PC-9 (cell line): Measurements from ENCODE around the gene COL5A1. TPM values are rescaled to one million over a fixed set of nuclear protein-coding genes. Genes with fewer than 3 reads are reported as not detected.
"Not testable (repeated sequence)": the region's sequence is repeated elsewhere in the genome, so short reads cannot be mapped to it uniquely, and the experiment has no call there.

Source experiments
- BruUV-seq: library from RNA; stranded (reverse); fragments of 400-500 nt; replicated peaks from 2 replicates; lab custom pipeline; 2021; lab: Mats Ljungman, UMichigan
- CTCF ChIA-PET: fragments of 300-600 bp; sonication (Branson Sonifier 250); formaldehyde crosslinking; loops from one replicate; lab custom pipeline; 2022; ENCODE audit warnings: antibody characterized with exemption; lab: Charles Lee
- POLR2A ChIA-PET: fragments of 300-600 bp; sonication (Branson Sonifier 250); formaldehyde crosslinking; loops from one replicate; lab custom pipeline; 2022; ENCODE audit warnings: antibody characterized with exemption; ENCODE audit not compliant: unreplicated experiment; lab: Charles Lee
- DNase-seq, 2 experiments: peaks; one replicate each; pipeline versions ENCODE4 v3.0.0 to v3.0.0-alpha.2; 2015 to 2022; ENCODE audit warnings: mixed read lengths in 1 of 2
- H2AFZ ChIP-seq: fragments of 200-600 bp; sonication (generic); 2 replicates; pipeline ENCODE4 v1.8.1; 2017; ENCODE audit warnings: antibody characterized with exemption
- H3F3A ChIP-seq: fragments of 200-600 bp; sonication (generic); 2 replicates; pipeline ENCODE4 v1.8.1; 2017; ENCODE audit warnings: antibody characterized with exemption, mild to moderate bottlenecking, low read depth; ENCODE audit not compliant: insufficient read depth
- H3K27ac ChIP-seq: fragments of 200-600 bp; sonication (generic); 2 replicates; pipeline ENCODE4 v1.6.1; 2016; ENCODE audit warnings: mixed run types
- H3K27me3 ChIP-seq: fragments of 200-600 bp; sonication (generic); 2 replicates; pipeline ENCODE4 v1.6.1; 2016; ENCODE audit warnings: low read depth, mixed run types; ENCODE audit not compliant: insufficient read depth
- H3K36me3 ChIP-seq: fragments of 200-600 bp; sonication (generic); 2 replicates; pipeline ENCODE4 v1.6.1; 2016; ENCODE audit warnings: low read depth, mixed run types
- H3K4me1 ChIP-seq: fragments of 200-600 bp; sonication (generic); replicated peaks from 2 replicates; pipeline ENCODE4 v1.6.1; 2016; ENCODE audit warnings: mixed run types; ENCODE audit not compliant: insufficient read depth
- H3K4me2 ChIP-seq: fragments of 200-600 bp; sonication (generic); 2 replicates; pipeline ENCODE4 v1.6.1; 2017; ENCODE audit warnings: mixed run types
- H3K4me3 ChIP-seq: fragments of 200-600 bp; sonication (generic); 2 replicates; pipeline ENCODE4 v1.6.1; 2016; ENCODE audit warnings: mixed run types
- H3K79me2 ChIP-seq: fragments of 200-600 bp; sonication (generic); 2 replicates; pipeline ENCODE4 v1.6.1; 2017; ENCODE audit warnings: low read depth, mixed run types
- H3K9me2 ChIP-seq: fragments of 200-600 bp; sonication (generic); 2 replicates; pipeline ENCODE4 v1.8.1; 2017; ENCODE audit warnings: mild to moderate bottlenecking; ENCODE audit not compliant: insufficient read depth
- H3K9me3 ChIP-seq: fragments of 200-600 bp; sonication (generic); 2 replicates; pipeline ENCODE4 v1.8.1; 2016; ENCODE audit warnings: low read depth; ENCODE audit not compliant: insufficient read depth
- H4K20me1 ChIP-seq: fragments of 200-600 bp; sonication (generic); 2 replicates; pipeline ENCODE4 v1.8.1; 2017; ENCODE audit not compliant: insufficient read depth
- CTCF ChIP-seq: fragments of 200-600 bp; sonication (generic); conservative IDR thresholded peaks from 2 replicates; pipeline ENCODE4 v1.6.1; 2017; ENCODE audit warnings: mixed run types, antibody characterized with exemption, mild to moderate bottlenecking, moderate library complexity
- EZH2 ChIP-seq: fragments of 200-600 bp; sonication (generic); IDR thresholded peaks from 2 replicates; pipeline ENCODE4 v1.8.0; 2017; ENCODE audit warnings: antibody characterized with exemption, low read depth
- intact Hi-C: fragments of 100-400 bp; cut with micrococcal nuclease; formaldehyde crosslinking; loops from one replicate; pipeline ENCODE4 v1.10.0; 2022; ENCODE audit not compliant: unreplicated experiment
- total RNA-seq: library from RNA; stranded (reverse); gene quantifications from 2 replicates; pipeline ENCODE4 v1.2.3, GENCODE V29; 2021

COL5A1 gene
- total RNA-seq, 1 experiment from 2014 or later, result 15.2 TPM

GRCh38 chr9:134702291-134702690 is 60.7 kb downstream of the COL5A1 start:
- ChIA-PET POLR2A (no interaction called here), CTCF (no interaction called here)
- Histone ChIP-seq H3K9me3 (no peaks in the 10 kb centered on the region), H3F3A (no peaks in the 10 kb centered on the region), H3K4me3 (no peak overlapping the region), H3K36me3 (no peaks in the 10 kb centered on the region), H3K79me2 (no peaks in the 10 kb centered on the region), H3K27ac (no peak overlapping the region), H4K20me1 (peaks cover 4% of the 10 kb centered on the region; the same call in 1 of the 2 replicates), H3K9me2 (no peaks in the 10 kb centered on the region), H3K27me3 (peaks cover 81% of the 10 kb centered on the region), H3K4me1 (no peaks in the 10 kb centered on the region), H2AFZ (no peak overlapping the region), H3K4me2 (no peak overlapping the region)
- intact Hi-C loops, result loop anchor here (5.0 kb wide), 1 partner anchor 710 kb away; no protein-coding TSS in a partner anchor
- no TSS peak for BruUV-seq
- no peak for DNase-seq
- TF ChIP-seq EZH2 (no peak), CTCF (no peak)

GRCh38 chr9:134703730-134704114 is 62.1 kb downstream of the COL5A1 start:
- H3K79me2 ChIP-seq, DNase-seq, H3K4me1 ChIP-seq, H3K36me3 ChIP-seq, H3F3A ChIP-seq, H3K9me3 ChIP-seq, CTCF ChIA-PET, H3K4me2 ChIP-seq, H3K27ac ChIP-seq, H3K4me3 ChIP-seq, H3K9me2 ChIP-seq, POLR2A ChIA-PET, H4K20me1 ChIP-seq, BruUV-seq, H2AFZ ChIP-seq: not testable (repeated sequence)
- intact Hi-C loops, result loop anchor here (5.0 kb wide), 1 partner anchor 709 kb away; no protein-coding TSS in a partner anchor
- peaks cover 92% of the 10 kb centered on the region for H3K27me3 ChIP-seq

GRCh38 chr9:134704498-134704897 is 62.9 kb downstream of the COL5A1 start:
- H3F3A ChIP-seq, result no peaks in the 10 kb centered on the region
- no peaks in the 10 kb centered on the region for H3K9me2 ChIP-seq
- H3K4me3 ChIP-seq, result no peak overlapping the region
- ChIA-PET CTCF (no interaction called here), POLR2A (no interaction called here)
- no peak for DNase-seq
- no peak for TF ChIP-seq EZH2
- no peak for TF ChIP-seq CTCF
- no peak overlapping the region for H2AFZ ChIP-seq
- H3K4me1 ChIP-seq, result no peaks in the 10 kb centered on the region
- H3K27ac ChIP-seq, result no peak overlapping the region
- no TSS peak for BruUV-seq
- intact Hi-C loops, result loop anchor here (5.0 kb wide), 1 partner anchor 708 kb away; no protein-coding TSS in a partner anchor
- no peaks in the 10 kb centered on the region for H3K36me3 ChIP-seq
- no peaks in the 10 kb centered on the region for H3K9me3 ChIP-seq
- no peaks in the 10 kb centered on the region for H3K79me2 ChIP-seq
- peaks cover 2% of the 10 kb centered on the region; the same call in 1 of the 2 replicates for H4K20me1 ChIP-seq
- H3K4me2 ChIP-seq, result no peak overlapping the region
- peaks cover 89% of the 10 kb centered on the region for H3K27me3 ChIP-seq

DNA sequence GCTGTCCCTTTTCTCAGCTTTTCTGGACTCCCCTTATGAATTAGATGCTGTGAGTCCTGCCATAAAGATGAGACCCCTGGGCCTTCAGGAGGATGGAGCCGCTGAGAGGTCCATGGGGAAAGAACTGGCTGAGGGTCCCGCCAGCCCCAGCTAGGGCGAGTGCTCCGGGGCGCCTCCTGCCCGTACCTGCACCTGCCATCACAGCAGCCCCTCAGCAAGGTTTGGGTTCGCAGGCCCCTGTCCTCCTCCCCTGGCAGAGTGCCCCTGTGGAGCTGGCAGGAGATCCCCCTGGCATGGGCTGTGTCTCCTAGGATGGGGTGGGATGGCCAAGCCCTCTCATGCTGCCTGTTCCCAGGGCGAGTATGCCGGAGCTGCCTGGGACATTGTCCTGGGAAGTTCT is 64.2 kb downstream of the COL5A1 start:
- CTCF ChIA-PET, result no interaction called here
- Histone ChIP-seq H3K36me3 (no peaks in the 10 kb centered on the region), H3K79me2 (no peaks in the 10 kb centered on the region), H3K9me2 (no peaks in the 10 kb centered on the region), H3K4me3 (no peak overlapping the region), H3K4me2 (no peak overlapping the region), H3F3A (no peaks in the 10 kb centered on the region), H2AFZ (no peak overlapping the region), H3K4me1 (no peaks in the 10 kb centered on the region), H4K20me1 (no peaks in the 10 kb centered on the region), H3K9me3 (no peaks in the 10 kb centered on the region), H3K27me3 (peaks cover 78% of the 10 kb centered on the region), H3K27ac (no peak overlapping the region)
- intact Hi-C loops, result no loop called here
- no peak for DNase-seq
- POLR2A ChIA-PET, result no interaction called here
- TF ChIP-seq EZH2 (no peak), CTCF (no peak)
- no TSS peak for BruUV-seq
